ENCODE measurements around the gene SLC5A1. TPM values are rescaled to one million over a fixed set of nuclear protein-coding genes. Genes with fewer than 3 reads are reported as not detected.

Gene SLC5A1
- total RNA-seq, 4 donors from 2014 or later: 0.24 TPM; not detected in 3

DNA sequence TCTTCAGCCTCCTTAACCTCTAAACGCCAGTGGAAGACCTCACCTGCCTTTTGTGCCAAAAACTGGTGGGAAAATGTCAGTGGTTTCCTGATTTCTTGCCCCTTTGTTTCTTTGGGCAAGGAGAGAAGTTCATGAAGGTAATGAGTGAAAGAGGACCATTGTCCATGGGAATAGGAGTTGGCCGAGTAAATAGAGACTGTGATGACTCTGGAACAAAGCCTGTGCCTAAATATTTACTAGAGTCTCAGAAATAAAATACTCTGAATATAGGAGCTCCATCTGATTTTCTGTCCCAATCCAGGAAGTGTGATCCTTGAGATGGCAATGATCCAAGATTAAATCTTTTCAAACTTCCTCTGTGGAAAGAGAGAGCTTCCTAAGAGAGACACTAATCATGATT lies 12.0 kb downstream of the SLC5A1 start:
- H3K36me3 ChIP-seq: no peaks in the 10 kb centered on the region
- TF ChIP-seq, protein P1, sequence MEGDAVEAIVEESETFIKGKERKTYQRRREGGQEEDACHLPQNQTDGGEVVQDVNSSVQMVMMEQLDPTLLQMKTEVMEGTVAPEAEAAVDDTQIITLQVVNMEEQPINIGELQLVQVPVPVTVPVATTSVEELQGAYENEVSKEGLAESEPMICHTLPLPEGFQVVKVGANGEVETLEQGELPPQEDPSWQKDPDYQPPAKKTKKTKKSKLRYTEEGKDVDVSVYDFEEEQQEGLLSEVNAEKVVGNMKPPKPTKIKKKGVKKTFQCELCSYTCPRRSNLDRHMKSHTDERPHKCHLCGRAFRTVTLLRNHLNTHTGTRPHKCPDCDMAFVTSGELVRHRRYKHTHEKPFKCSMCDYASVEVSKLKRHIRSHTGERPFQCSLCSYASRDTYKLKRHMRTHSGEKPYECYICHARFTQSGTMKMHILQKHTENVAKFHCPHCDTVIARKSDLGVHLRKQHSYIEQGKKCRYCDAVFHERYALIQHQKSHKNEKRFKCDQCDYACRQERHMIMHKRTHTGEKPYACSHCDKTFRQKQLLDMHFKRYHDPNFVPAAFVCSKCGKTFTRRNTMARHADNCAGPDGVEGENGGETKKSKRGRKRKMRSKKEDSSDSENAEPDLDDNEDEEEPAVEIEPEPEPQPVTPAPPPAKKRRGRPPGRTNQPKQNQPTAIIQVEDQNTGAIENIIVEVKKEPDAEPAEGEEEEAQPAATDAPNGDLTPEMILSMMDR (IDR thresholded peaks at IDR 0.05 in 4 of 5, conservative IDR thresholded peaks at IDR 0.05 in 1 of 5): no peak
- no peak for TF ChIP-seq POLR2A (IDR thresholded peaks at IDR 0.05)
- ATAC-seq (no peak), DNase-seq (no peak)
- H3K27me3 ChIP-seq: no peaks in the 10 kb centered on the region
- intact Hi-C loops (cut with DNase I; ENCODE audit: low total_unique reads): no loop called here
- peaks cover 25 to 31% of the 10 kb centered on the region in 2 donors for H3K4me1 ChIP-seq
- H3K27ac ChIP-seq: no peak overlapping the region
- no peaks in the 10 kb centered on the region for H3K9me3 ChIP-seq
- in situ Hi-C loops (cut with MboI; ENCODE audit: low sequenced_read_pairs in 4 of 4): no loop called here
- no peak overlapping the region for H3K4me3 ChIP-seq

DNA sequence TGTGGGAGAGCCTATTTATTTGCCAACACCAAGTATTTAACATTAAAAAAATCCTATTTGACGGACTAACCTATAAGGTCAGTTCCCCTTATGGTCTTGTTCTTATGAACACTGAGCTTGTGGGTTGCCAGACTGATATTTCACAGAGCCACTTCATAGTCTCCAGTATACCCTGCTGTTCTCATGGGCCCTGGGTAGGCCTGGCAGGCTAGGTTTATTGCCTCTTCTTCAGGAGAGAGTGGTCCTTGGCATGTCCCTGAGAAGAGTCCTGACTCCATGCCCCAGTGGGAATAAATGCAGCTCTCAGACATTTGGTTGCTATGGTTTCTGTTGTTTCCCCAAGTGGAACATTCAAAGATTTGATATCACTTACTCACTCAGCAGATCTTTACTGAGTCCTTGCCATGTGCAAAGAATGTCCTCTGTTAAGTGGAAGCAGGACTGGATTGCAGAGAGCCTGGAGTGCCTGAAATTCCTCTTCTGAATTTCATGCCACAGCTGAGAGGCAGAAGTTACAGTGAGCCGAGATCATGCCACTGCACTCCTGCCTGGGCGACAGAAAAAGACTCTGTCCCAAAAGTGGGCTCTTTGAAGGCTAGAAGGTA lies 15.7 kb downstream of the SLC5A1 start:
- no peaks in the 10 kb centered on the region for H3K36me3 ChIP-seq
- H3K27ac ChIP-seq: no peak overlapping the region
- peaks cover 13 to 18% of the 10 kb centered on the region in 2 donors for H3K4me1 ChIP-seq
- no peaks in the 10 kb centered on the region for H3K9me3 ChIP-seq
- in situ Hi-C loops (cut with MboI; ENCODE audit: low sequenced_read_pairs in 4 of 4) (no loop called here), intact Hi-C loops (cut with DNase I; ENCODE audit: low total_unique reads) (no loop called here)
- no peak for TF ChIP-seq POLR2A (IDR thresholded peaks at IDR 0.05)
- TF ChIP-seq, protein P1 (IDR thresholded peaks at IDR 0.05 in 4 of 5, conservative IDR thresholded peaks at IDR 0.05 in 1 of 5): no peak
- ATAC-seq (no peak), DNase-seq (no peak)
- no peak overlapping the region for H3K4me3 ChIP-seq
- H3K27me3 ChIP-seq: no peaks in the 10 kb centered on the region

DNA sequence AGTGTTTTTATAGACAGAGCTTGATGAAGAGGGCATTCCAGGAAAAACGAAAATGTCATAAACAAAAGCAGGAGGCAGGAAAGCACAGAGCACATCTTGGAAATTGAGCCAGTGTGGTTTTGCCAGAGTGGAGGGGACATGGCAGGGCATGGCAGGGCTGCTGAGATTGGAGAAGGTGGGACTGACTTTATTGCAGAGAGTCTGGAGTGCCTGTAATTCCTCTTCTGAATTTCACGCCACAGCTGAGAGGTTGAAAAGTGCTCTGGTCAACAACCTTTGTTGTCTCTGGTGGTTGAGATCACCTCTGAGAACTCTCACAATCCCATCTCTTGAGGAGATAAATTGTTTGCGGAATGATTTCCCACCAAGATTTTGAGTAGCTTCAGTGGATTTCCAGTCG lies 16.4 kb downstream of the SLC5A1 start:
- Histone ChIP-seq H3K27me3 (no peaks in the 10 kb centered on the region), H3K9me3 (no peaks in the 10 kb centered on the region), H3K4me1 (peaks cover 13 to 18% of the 10 kb centered on the region in 2 donors), H3K4me3 (no peak overlapping the region), H3K27ac (no peak overlapping the region), H3K36me3 (no peaks in the 10 kb centered on the region)
- ATAC-seq (no peak), DNase-seq (no peak)
- in situ Hi-C loops (cut with MboI; ENCODE audit: low sequenced_read_pairs in 4 of 4) (no loop called here), intact Hi-C loops (cut with DNase I; ENCODE audit: low total_unique reads) (no loop called here)
- no peak for TF ChIP-seq POLR2A (IDR thresholded peaks at IDR 0.05)
- TF ChIP-seq, protein P1 (IDR thresholded peaks at IDR 0.05 in 4 of 5, conservative IDR thresholded peaks at IDR 0.05 in 1 of 5): no peak

DNA sequence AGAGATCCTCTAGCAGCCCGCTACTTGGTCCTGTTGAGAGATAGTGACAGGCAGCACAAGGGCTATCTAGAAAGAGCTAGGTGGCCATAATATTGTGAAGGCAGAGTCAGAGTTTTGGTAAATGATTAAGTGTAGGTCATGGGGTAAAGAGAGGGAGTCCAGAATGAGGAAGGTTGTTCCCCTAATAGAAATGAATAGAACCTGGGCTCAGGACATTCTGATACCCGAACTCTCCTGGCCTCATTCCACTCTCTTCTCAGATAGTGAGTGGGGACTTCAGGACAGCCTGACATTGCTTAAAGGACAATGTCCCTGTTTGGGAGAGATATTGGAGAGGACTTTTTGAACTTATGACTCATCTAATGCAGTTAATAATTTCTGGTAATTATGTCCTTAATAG lies 20.6 kb downstream of the SLC5A1 start:
- intact Hi-C loops (cut with DNase I; ENCODE audit: low total_unique reads) (no loop called here), in situ Hi-C loops (cut with MboI; ENCODE audit: low sequenced_read_pairs in 4 of 4) (no loop called here)
- H3K27ac ChIP-seq: no peak overlapping the region
- no peak for ATAC-seq
- no peak overlapping the region for H3K4me3 ChIP-seq
- DNase-seq: no peak
- H3K4me1 ChIP-seq: peaks cover 4 to 6% of the 10 kb centered on the region in 2 donors
- H3K9me3 ChIP-seq: no peaks in the 10 kb centered on the region
- H3K36me3 ChIP-seq: no peaks in the 10 kb centered on the region
- no peak for TF ChIP-seq POLR2A (IDR thresholded peaks at IDR 0.05)
- TF ChIP-seq, protein P1 (IDR thresholded peaks at IDR 0.05 in 4 of 5, conservative IDR thresholded peaks at IDR 0.05 in 1 of 5): no peak
- no peaks in the 10 kb centered on the region for H3K27me3 ChIP-seq

DNA sequence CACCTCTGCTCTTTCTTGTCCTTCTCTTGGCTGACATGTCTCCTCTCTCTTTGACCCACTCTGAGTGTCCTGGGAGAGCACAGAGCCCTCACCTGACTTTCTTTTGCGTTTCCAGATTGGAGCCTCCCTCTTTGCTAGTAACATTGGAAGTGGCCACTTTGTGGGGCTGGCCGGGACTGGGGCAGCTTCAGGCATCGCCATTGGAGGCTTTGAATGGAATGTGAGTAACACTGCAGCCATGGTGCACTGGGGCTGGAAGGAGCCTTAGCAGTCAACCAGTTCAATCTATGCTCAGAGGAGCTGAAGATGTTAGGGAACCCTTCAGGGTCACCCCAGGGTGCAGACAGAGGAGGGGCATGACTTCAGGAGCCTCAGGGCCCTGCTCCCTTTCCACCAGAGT lies 23.8 kb downstream of the SLC5A1 start:
- in situ Hi-C loops (cut with MboI; ENCODE audit: low sequenced_read_pairs in 4 of 4): no loop called here
- no peaks in the 10 kb centered on the region for H3K9me3 ChIP-seq
- no peaks in the 10 kb centered on the region for H3K27me3 ChIP-seq
- no peak overlapping the region for H3K27ac ChIP-seq
- H3K4me1 ChIP-seq: no peaks in the 10 kb centered on the region
- TF ChIP-seq POLR2A (IDR thresholded peaks at IDR 0.05): no peak
- TF ChIP-seq, protein P1 (IDR thresholded peaks at IDR 0.05 in 4 of 5, conservative IDR thresholded peaks at IDR 0.05 in 1 of 5): no peak
- H3K4me3 ChIP-seq: no peak overlapping the region
- no peak for DNase-seq
- intact Hi-C loops (cut with DNase I; ENCODE audit: low total_unique reads): no loop called here
- H3K36me3 ChIP-seq: no peaks in the 10 kb centered on the region
- no peak for ATAC-seq

Data from gastrocnemius medialis (tissue), 4 donors.